SK-N-SH (cell line): ENCODE results near the gene MRPL18. TPM values are rescaled to one million over a fixed set of nuclear protein-coding genes. Genes with fewer than 3 reads are reported as not detected.

Source experiments
- CTCF ChIA-PET: fragments of 300-600, 350-600 bp; formaldehyde crosslinking; extraction: SDS; loops from one replicate; lab custom pipeline; 2021; lab: Yijun Ruan, JAX
- POLR2A ChIA-PET: fragments of 350-600 bp; sonication (Branson Sonifier 250); formaldehyde crosslinking; extraction: SDS; loops from one replicate; lab custom pipeline; 2020; ENCODE audit warnings: antibody characterized with exemption, inconsistent platforms; lab: Yijun Ruan, JAX
- DNase-seq: peaks from one replicate; pipeline ENCODE4 v3.0.0; 2012
- H2AFZ ChIP-seq: fragments of 200-600 bp; sonication (generic); 2 replicates; pipeline ENCODE4 v1.8.1; 2016; ENCODE audit warnings: antibody characterized with exemption, mild to moderate bottlenecking, low read depth
- H3F3A ChIP-seq: fragments of 200-600 bp; sonication (generic); replicated peaks from 2 replicates; pipeline ENCODE3; 2016; ENCODE audit warnings: antibody characterized with exemption, mild to moderate bottlenecking; ENCODE audit not compliant: insufficient read depth
- H3K27ac ChIP-seq, 2 experiments: fragments of 200-500 bp in 1 of 2; fragments of 200-600 bp in 1 of 2; sonication (Bioruptor generic) in 1 of 2; sonication (generic), shearing (Covaris generic) in 1 of 2; 2 replicates each; pipeline versions ENCODE4 v1.5.1 to v1.6.1; 2014 to 2016; ENCODE audit warnings: low read depth in 2 of 2, inconsistent platforms in 1 of 2, low read length in 1 of 2, mild to moderate bottlenecking in 1 of 2, mixed read lengths in 1 of 2
- H3K27me3 ChIP-seq: fragments of 200-600 bp; sonication (generic), shearing (Covaris generic); 2 replicates; pipeline ENCODE4 v1.6.1; 2016; ENCODE audit warnings: mixed run types; ENCODE audit not compliant: insufficient read depth
- H3K36me3 ChIP-seq, 2 experiments: fragments of 200-500 bp in 1 of 2; fragments of 200-600 bp in 1 of 2; sonication (Bioruptor generic) in 1 of 2; sonication (generic) in 1 of 2; replicated peaks in 1 of 2; 2 replicates each; pipeline versions ENCODE3 to v1.5.1; 2014 to 2016; ENCODE audit warnings: low read length in 1 of 2, mild to moderate bottlenecking in 1 of 2; ENCODE audit not compliant: insufficient read depth in 2 of 2, control insufficient read depth in 1 of 2
- H3K4me1 ChIP-seq, 2 experiments: fragments of 200-500 bp in 1 of 2; fragments of 200-600 bp in 1 of 2; sonication (Bioruptor generic) in 1 of 2; sonication (generic), shearing (Covaris generic) in 1 of 2; 2 replicates each; pipeline versions ENCODE4 v1.5.1 to v1.6.1; 2014 to 2016; ENCODE audit warnings: low read depth in 1 of 2, low read length in 1 of 2, mixed run types in 1 of 2; ENCODE audit not compliant: insufficient read depth in 2 of 2, control insufficient read depth in 1 of 2
- H3K4me2 ChIP-seq: fragments of 200-600 bp; sonication (generic), shearing (Covaris generic); 2 replicates; pipeline ENCODE4 v1.6.1; 2017; ENCODE audit warnings: mixed run types
- H3K4me3 ChIP-seq, 2 experiments: fragments of 200-500 bp in 1 of 2; fragments of 200-600 bp in 1 of 2; sonication (Bioruptor generic) in 1 of 2; sonication (generic), shearing (Covaris generic) in 1 of 2; 2 replicates each; pipeline versions ENCODE4 v1.5.1 to v1.8.1; 2014 to 2016; ENCODE audit warnings: low read depth in 2 of 2, inconsistent platforms in 1 of 2, low read length in 1 of 2, mild to moderate bottlenecking in 1 of 2, mixed read lengths in 1 of 2, moderate library complexity in 1 of 2
- H3K79me2 ChIP-seq: fragments of 200-600 bp; sonication (generic); 2 replicates; pipeline ENCODE4 v1.8.1; 2017; ENCODE audit warnings: mild to moderate bottlenecking; ENCODE audit not compliant: insufficient read depth
- H3K9ac ChIP-seq: fragments of 200-600 bp; sonication (generic); 2 replicates; pipeline ENCODE4 v1.6.1; 2017; ENCODE audit warnings: mixed run types
- H3K9me2 ChIP-seq: fragments of 200-600 bp; sonication (generic); 2 replicates; pipeline ENCODE4 v1.6.1; 2017; ENCODE audit warnings: mixed run types
- H3K9me3 ChIP-seq: fragments of 200-600 bp; sonication (generic); 2 replicates; pipeline ENCODE4 v1.6.1; 2017; ENCODE audit warnings: mixed run types, mild to moderate bottlenecking, moderate library complexity
- H4K20me1 ChIP-seq: fragments of 200-600 bp; sonication (generic); 2 replicates; pipeline ENCODE4 v1.6.1; 2017; ENCODE audit warnings: mild to moderate bottlenecking, mixed run types; ENCODE audit not compliant: insufficient read depth
- EZH2phosphoT487 ChIP-seq: fragments of 200-600 bp; sonication (generic); IDR thresholded peaks from 2 replicates; pipeline ENCODE4 v1.6.1; 2017; ENCODE audit warnings: low read depth, mixed run types, mild to moderate bottlenecking, antibody characterized with exemption, moderate library complexity, borderline replicate concordance
- FOSL2 ChIP-seq: IDR thresholded peaks from 2 replicates; pipeline ENCODE4 v1.4.0; 2012; ENCODE audit warnings: low read depth, mild to moderate bottlenecking, moderate library complexity, borderline replicate concordance
- FOXJ3 ChIP-seq: sonication (generic); formaldehyde crosslinking; IDR thresholded peaks from 2 replicates; pipeline ENCODE4 v1.5.1; 2020; ENCODE audit warnings: mild to moderate bottlenecking, missing genetic modification reagents
- GABPA ChIP-seq: IDR thresholded peaks from 2 replicates; pipeline ENCODE4 v1.4.0; 2012; ENCODE audit warnings: low read depth, mild to moderate bottlenecking
- JUND ChIP-seq: IDR thresholded peaks from 2 replicates; pipeline ENCODE4 v1.4.0; 2012
- MAX ChIP-seq: IDR thresholded peaks from 2 replicates; pipeline ENCODE4 v1.4.0; 2012; ENCODE audit warnings: low read depth
- NRF1 ChIP-seq: IDR thresholded peaks from 2 replicates; pipeline ENCODE4 v1.6.1; 2012; ENCODE audit warnings: low read depth, mild to moderate bottlenecking, low read length
- RFX5 ChIP-seq: IDR thresholded peaks from 2 replicates; pipeline ENCODE4 v1.6.1; 2012; ENCODE audit warnings: mild to moderate bottlenecking, improper control_type of control experiment, low read length
- RXRA ChIP-seq: IDR thresholded peaks from 2 replicates; pipeline ENCODE4 v1.4.0; 2012; ENCODE audit warnings: low read depth, mild to moderate bottlenecking, borderline replicate concordance
- SMC3 ChIP-seq: IDR thresholded peaks from 2 replicates; pipeline ENCODE4 v1.6.1; 2012; ENCODE audit warnings: low read depth, low read length, improper control_type of control experiment
- TCF12 ChIP-seq: IDR thresholded peaks from 2 replicates; pipeline ENCODE4 v1.4.0; 2012
- WGBS: methylation state at CpG from one replicate; pipeline ENCODE4 v1.1.6; 2017; ENCODE audit warnings: low lambda C conversion rate; 5-methylcytosine and 5-hydroxymethylcytosine counted together
- polyA plus RNA-seq, 3 experiments: library from polyadenylated mRNA; depleted of rRNA; stranded (reverse); fragments of >200 nt; gene quantifications; 2 replicates each; pipeline ENCODE4 v1.2.3, GENCODE V29; 2012
- TF ChIP-seq, protein P1 (sequence below): fragments of 200-600 bp; sonication (generic); IDR thresholded peaks from 2 replicates; pipeline ENCODE4 v1.6.1; 2017; ENCODE audit warnings: antibody characterized with exemption, mild to moderate bottlenecking, moderate library complexity
- TF ChIP-seq, protein P2 (sequence below): IDR thresholded peaks from 2 replicates; pipeline ENCODE4 v1.4.0; 2012; ENCODE audit warnings: low read depth, borderline replicate concordance
- TF ChIP-seq, protein P3 (sequence below): IDR thresholded peaks from 2 replicates; pipeline ENCODE4 v1.6.1; 2012; ENCODE audit warnings: mild to moderate bottlenecking, low read depth, low read length, moderate library complexity

The MRPL18 gene
- polyA plus RNA-seq, 1 of the 3 experiments (the other 2 are of a cell fraction) = 84.4 TPM

- CTCF ChIA-PET = no interaction called here
- no peak overlapping the region for H3K9ac ChIP-seq
- no peaks in the 10 kb centered on the region for H3K36me3 ChIP-seq
- no peaks in the 10 kb centered on the region for H4K20me1 ChIP-seq
- H3K27ac ChIP-seq = no peak overlapping the region
- no peaks in the 10 kb centered on the region; the same call in 1 of the 2 replicates for H3K27me3 ChIP-seq
- DNase-seq = no peak
- H3F3A ChIP-seq = no peaks in the 10 kb centered on the region
- no peaks in the 10 kb centered on the region for H3K9me3 ChIP-seq
- TF ChIP-seq MAX = no peak
- no peak for TF ChIP-seq GABPA
- no peaks in the 10 kb centered on the region for H3K79me2 ChIP-seq
- no peak overlapping the region for H2AFZ ChIP-seq
- H3K9me2 ChIP-seq = no peaks in the 10 kb centered on the region
- no peak overlapping the region for H3K4me2 ChIP-seq
- no peaks in the 10 kb centered on the region for H3K4me1 ChIP-seq
- POLR2A ChIA-PET = no interaction called here
- no peak overlapping the region for H3K4me3 ChIP-seq
- WGBS = 69% methylated on average over 4 of the region's 4 CpGs
Observed at GRCh38 chr6:159832946-159833345, 42.7 kb downstream of the MRPL18 start.

- TF ChIP-seq, protein P1, sequence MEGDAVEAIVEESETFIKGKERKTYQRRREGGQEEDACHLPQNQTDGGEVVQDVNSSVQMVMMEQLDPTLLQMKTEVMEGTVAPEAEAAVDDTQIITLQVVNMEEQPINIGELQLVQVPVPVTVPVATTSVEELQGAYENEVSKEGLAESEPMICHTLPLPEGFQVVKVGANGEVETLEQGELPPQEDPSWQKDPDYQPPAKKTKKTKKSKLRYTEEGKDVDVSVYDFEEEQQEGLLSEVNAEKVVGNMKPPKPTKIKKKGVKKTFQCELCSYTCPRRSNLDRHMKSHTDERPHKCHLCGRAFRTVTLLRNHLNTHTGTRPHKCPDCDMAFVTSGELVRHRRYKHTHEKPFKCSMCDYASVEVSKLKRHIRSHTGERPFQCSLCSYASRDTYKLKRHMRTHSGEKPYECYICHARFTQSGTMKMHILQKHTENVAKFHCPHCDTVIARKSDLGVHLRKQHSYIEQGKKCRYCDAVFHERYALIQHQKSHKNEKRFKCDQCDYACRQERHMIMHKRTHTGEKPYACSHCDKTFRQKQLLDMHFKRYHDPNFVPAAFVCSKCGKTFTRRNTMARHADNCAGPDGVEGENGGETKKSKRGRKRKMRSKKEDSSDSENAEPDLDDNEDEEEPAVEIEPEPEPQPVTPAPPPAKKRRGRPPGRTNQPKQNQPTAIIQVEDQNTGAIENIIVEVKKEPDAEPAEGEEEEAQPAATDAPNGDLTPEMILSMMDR = peak; percentile 18; the same call in 1 of the 2 replicates
- TF ChIP-seq TCF12 = no peak
- H4K20me1 ChIP-seq = no peaks in the 10 kb centered on the region
- no peaks in the 10 kb centered on the region for H3K9me3 ChIP-seq
- no peak overlapping the region for H3K4me3 ChIP-seq
- H3K27ac ChIP-seq = no peak overlapping the region
- WGBS = 30% methylated on average over 2 of the region's 2 CpGs
- H3K4me2 ChIP-seq = no peak overlapping the region
- CTCF ChIA-PET = interaction anchor here (0.9 kb wide), 1 partner anchor 113 kb away, joined by 4 read pairs; no protein-coding TSS in a partner anchor
- H3K79me2 ChIP-seq = no peaks in the 10 kb centered on the region
- H3K9ac ChIP-seq = no peak overlapping the region
- H3K27me3 ChIP-seq = no peaks in the 10 kb centered on the region; the same call in 1 of the 2 replicates
- H3F3A ChIP-seq = peaks cover 2% of the 10 kb centered on the region
- no peaks in the 10 kb centered on the region for H3K9me2 ChIP-seq
- H3K4me1 ChIP-seq = no peaks in the 10 kb centered on the region
- H3K36me3 ChIP-seq = no peaks in the 10 kb centered on the region
- POLR2A ChIA-PET = no interaction called here
- DNase-seq = no peak
- H2AFZ ChIP-seq = no peak overlapping the region
Observed at GRCh38 chr6:159833556-159833955, 43.3 kb downstream of the MRPL18 start.

- no peak overlapping the region for H3K9ac ChIP-seq
- no peak overlapping the region for H3K4me3 ChIP-seq
- H3F3A ChIP-seq = peaks cover 7% of the 10 kb centered on the region
- no peaks in the 10 kb centered on the region for H3K9me2 ChIP-seq
- CTCF ChIA-PET = interaction anchor here (0.9 kb wide), 1 partner anchor 113 kb away, joined by 4 read pairs; no protein-coding TSS in a partner anchor
- 64% methylated on average over 4 of the region's 5 CpGs for WGBS
- no peaks in the 10 kb centered on the region for H3K4me1 ChIP-seq
- no peak overlapping the region for H2AFZ ChIP-seq
- H4K20me1 ChIP-seq = no peaks in the 10 kb centered on the region
- H3K27me3 ChIP-seq = no peaks in the 10 kb centered on the region; the same call in 1 of the 2 replicates
- DNase-seq = no peak
- H3K4me2 ChIP-seq = no peak overlapping the region
- H3K79me2 ChIP-seq = no peaks in the 10 kb centered on the region
- POLR2A ChIA-PET = no interaction called here
- H3K27ac ChIP-seq = no peak overlapping the region
- H3K36me3 ChIP-seq = no peaks in the 10 kb centered on the region
- no peaks in the 10 kb centered on the region for H3K9me3 ChIP-seq
- TF ChIP-seq TCF12 (no peak), RXRA (no peak), JUND (no peak), SMC3 (no peak), FOXJ3 (CRISPR knock-in tag) (no peak), NRF1 (no peak), EZH2phosphoT487 (no peak), FOSL2 (no peak), RFX5 (no peak)
- TF ChIP-seq, protein P2, sequence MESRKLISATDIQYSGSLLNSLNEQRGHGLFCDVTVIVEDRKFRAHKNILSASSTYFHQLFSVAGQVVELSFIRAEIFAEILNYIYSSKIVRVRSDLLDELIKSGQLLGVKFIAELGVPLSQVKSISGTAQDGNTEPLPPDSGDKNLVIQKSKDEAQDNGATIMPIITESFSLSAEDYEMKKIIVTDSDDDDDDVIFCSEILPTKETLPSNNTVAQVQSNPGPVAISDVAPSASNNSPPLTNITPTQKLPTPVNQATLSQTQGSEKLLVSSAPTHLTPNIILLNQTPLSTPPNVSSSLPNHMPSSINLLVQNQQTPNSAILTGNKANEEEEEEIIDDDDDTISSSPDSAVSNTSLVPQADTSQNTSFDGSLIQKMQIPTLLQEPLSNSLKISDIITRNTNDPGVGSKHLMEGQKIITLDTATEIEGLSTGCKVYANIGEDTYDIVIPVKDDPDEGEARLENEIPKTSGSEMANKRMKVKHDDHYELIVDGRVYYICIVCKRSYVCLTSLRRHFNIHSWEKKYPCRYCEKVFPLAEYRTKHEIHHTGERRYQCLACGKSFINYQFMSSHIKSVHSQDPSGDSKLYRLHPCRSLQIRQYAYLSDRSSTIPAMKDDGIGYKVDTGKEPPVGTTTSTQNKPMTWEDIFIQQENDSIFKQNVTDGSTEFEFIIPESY = no peak
- TF ChIP-seq, protein P3, sequence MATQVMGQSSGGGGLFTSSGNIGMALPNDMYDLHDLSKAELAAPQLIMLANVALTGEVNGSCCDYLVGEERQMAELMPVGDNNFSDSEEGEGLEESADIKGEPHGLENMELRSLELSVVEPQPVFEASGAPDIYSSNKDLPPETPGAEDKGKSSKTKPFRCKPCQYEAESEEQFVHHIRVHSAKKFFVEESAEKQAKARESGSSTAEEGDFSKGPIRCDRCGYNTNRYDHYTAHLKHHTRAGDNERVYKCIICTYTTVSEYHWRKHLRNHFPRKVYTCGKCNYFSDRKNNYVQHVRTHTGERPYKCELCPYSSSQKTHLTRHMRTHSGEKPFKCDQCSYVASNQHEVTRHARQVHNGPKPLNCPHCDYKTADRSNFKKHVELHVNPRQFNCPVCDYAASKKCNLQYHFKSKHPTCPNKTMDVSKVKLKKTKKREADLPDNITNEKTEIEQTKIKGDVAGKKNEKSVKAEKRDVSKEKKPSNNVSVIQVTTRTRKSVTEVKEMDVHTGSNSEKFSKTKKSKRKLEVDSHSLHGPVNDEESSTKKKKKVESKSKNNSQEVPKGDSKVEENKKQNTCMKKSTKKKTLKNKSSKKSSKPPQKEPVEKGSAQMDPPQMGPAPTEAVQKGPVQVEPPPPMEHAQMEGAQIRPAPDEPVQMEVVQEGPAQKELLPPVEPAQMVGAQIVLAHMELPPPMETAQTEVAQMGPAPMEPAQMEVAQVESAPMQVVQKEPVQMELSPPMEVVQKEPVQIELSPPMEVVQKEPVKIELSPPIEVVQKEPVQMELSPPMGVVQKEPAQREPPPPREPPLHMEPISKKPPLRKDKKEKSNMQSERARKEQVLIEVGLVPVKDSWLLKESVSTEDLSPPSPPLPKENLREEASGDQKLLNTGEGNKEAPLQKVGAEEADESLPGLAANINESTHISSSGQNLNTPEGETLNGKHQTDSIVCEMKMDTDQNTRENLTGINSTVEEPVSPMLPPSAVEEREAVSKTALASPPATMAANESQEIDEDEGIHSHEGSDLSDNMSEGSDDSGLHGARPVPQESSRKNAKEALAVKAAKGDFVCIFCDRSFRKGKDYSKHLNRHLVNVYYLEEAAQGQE = no peak
Observed at GRCh38 chr6:159833997-159834603, 43.8 kb downstream of the MRPL18 start.
